HCT116 (cell line): ENCODE measurements around the gene ALX3. TPM values are rescaled to one million over a fixed set of nuclear protein-coding genes. Genes with fewer than 3 reads are reported as not detected.
"Not testable (repeated sequence)": the region's sequence is repeated elsewhere in the genome, so short reads cannot be mapped to it uniquely, and the experiment has no call there.

Source experiments
- ATAC-seq: fragments of 200-7000 bp; cut with Tn5 transposase; 2 replicates; pipeline ENCODE4 v1.9.1; 2020; ENCODE audit warnings: mild to moderate bottlenecking, moderate library complexity
- BruUV-seq: library from RNA; stranded (reverse); fragments of 400-500 nt; replicated peaks from 2 replicates; lab custom pipeline; 2021; lab: Mats Ljungman, UMichigan
- CTCF ChIA-PET: fragments of 300-600 bp; sonication (Branson Sonifier 250); formaldehyde crosslinking; loops from one replicate; lab custom pipeline; 2021; ENCODE audit warnings: antibody characterized with exemption; lab: Charles Lee
- POLR2A ChIA-PET: fragments of 300-600, 350-600 bp; sonication (Branson Sonifier 250); formaldehyde crosslinking; loops from one replicate; lab custom pipeline; 2021; ENCODE audit warnings: antibody characterized with exemption; lab: Charles Lee
- RAD21 ChIA-PET, 2 experiments: fragments of 300-600 bp; sonication (Branson Sonifier 250); formaldehyde crosslinking; loops; one replicate each; lab custom pipeline; 2023; ENCODE audit warnings: low total read pairs in 2 of 2; ENCODE audit not compliant: uncharacterized antibody in 2 of 2, unreplicated experiment in 2 of 2, low non-redundant PET in 1 of 2; lab: Charles Lee
- DNase-seq: peaks from one replicate; pipeline ENCODE4 v3.0.0-alpha.2; 2010; ENCODE audit warnings: low read depth, low spot score
- H2AFZ ChIP-seq: fragments of 200-600 bp; shearing (Covaris generic), sonication (generic); 2 replicates; pipeline ENCODE4 v1.6.1; 2017; ENCODE audit warnings: low read depth, mixed run types, mixed read lengths, antibody characterized with exemption, low read length; ENCODE audit not compliant: poor library complexity, severe bottlenecking
- H3K27ac ChIP-seq: 2 replicates; pipeline ENCODE4 v1.5.1; 2012; ENCODE audit warnings: low read depth, low read length
- H3K27me3 ChIP-seq: fragments of 200-600 bp; sonication (generic); 2 replicates; pipeline ENCODE4 v1.6.1; 2016; ENCODE audit warnings: mixed run types, low read length, mixed read lengths; ENCODE audit not compliant: insufficient read depth
- H3K36me3 ChIP-seq, 2 experiments: fragments of 200-500 bp in 1 of 2; fragments of 200-600 bp in 1 of 2; sonication (Bioruptor generic) in 1 of 2; sonication (generic) in 1 of 2; 2 replicates each; pipeline versions ENCODE4 v1.5.1 to v1.6.1; 2014 to 2016; ENCODE audit warnings: low read length in 2 of 2, inconsistent platforms in 1 of 2, mixed read lengths in 1 of 2, mixed run types in 1 of 2; ENCODE audit not compliant: insufficient read depth in 2 of 2, control insufficient read depth in 1 of 2
- H3K4me1 ChIP-seq, 2 experiments: fragments of 200-600 bp in 1 of 2; sonication (generic) in 1 of 2; 2 replicates each; pipeline versions ENCODE4 v1.5.1 to v1.6.1; 2012 to 2017; ENCODE audit warnings: low read length in 2 of 2, inconsistent platforms in 1 of 2, mild to moderate bottlenecking in 1 of 2, mixed read lengths in 1 of 2, mixed run types in 1 of 2, moderate library complexity in 1 of 2; ENCODE audit not compliant: insufficient read depth in 2 of 2, control insufficient read depth in 1 of 2
- H3K4me2 ChIP-seq: fragments of 200-600 bp; sonication (generic); 2 replicates; pipeline ENCODE4 v1.6.1; 2017; ENCODE audit warnings: mixed run types, low read length, mixed read lengths
- H3K4me3 ChIP-seq, 2 experiments: fragments of 200-600 bp in 1 of 2; sonication (generic) in 1 of 2; replicated peaks in 1 of 2; 2 replicates each; pipeline ENCODE4 v1.5.1; 2011 to 2016; ENCODE audit warnings: low read length in 2 of 2, control low read depth in 1 of 2, low read depth in 1 of 2, mild to moderate bottlenecking in 1 of 2, mixed read lengths in 1 of 2, mixed run types in 1 of 2
- H3K79me2 ChIP-seq: fragments of 200-600 bp; sonication (generic); 2 replicates; pipeline ENCODE4 v1.6.1; 2017; ENCODE audit warnings: mild to moderate bottlenecking, mixed run types, low read length, moderate library complexity, mixed read lengths; ENCODE audit not compliant: insufficient read depth
- H3K9ac ChIP-seq: fragments of 200-600 bp; sonication (generic); 2 replicates; pipeline ENCODE4 v1.6.1; 2016; ENCODE audit warnings: low read length, mixed read lengths
- H3K9me2 ChIP-seq: fragments of 200-600 bp; sonication (generic), shearing (Covaris generic); 2 replicates; pipeline ENCODE4 v1.6.1; 2017; ENCODE audit warnings: mixed run types, mild to moderate bottlenecking, moderate library complexity; ENCODE audit not compliant: insufficient read depth
- H3K9me3 ChIP-seq, 2 experiments: fragments of 200-500 bp in 1 of 2; fragments of 200-600 bp in 1 of 2; sonication (Bioruptor generic) in 1 of 2; sonication (generic) in 1 of 2; 2 replicates each; pipeline ENCODE4 v1.6.1; 2014 to 2017; ENCODE audit warnings: low read length in 2 of 2, mixed read lengths in 2 of 2, inconsistent platforms in 1 of 2, low read depth in 1 of 2, mild to moderate bottlenecking in 1 of 2, mixed run types in 1 of 2, moderate library complexity in 1 of 2; ENCODE audit not compliant: control insufficient read depth in 1 of 2, insufficient read depth in 1 of 2
- H4K20me1 ChIP-seq: fragments of 200-600 bp; sonication (generic), shearing (Covaris generic); 2 replicates; pipeline ENCODE4 v1.6.1; 2017; ENCODE audit warnings: mixed run types, mild to moderate bottlenecking, moderate library complexity; ENCODE audit not compliant: insufficient read depth
- CBX3 ChIP-seq: IDR thresholded peaks from 2 replicates; pipeline ENCODE4 v1.6.1; 2012; ENCODE audit warnings: low read depth
- CEBPB ChIP-seq: IDR thresholded peaks from 2 replicates; pipeline ENCODE4 v1.6.1; 2012; ENCODE audit warnings: low read depth
- EGR1 ChIP-seq: IDR thresholded peaks from 2 replicates; pipeline ENCODE4 v1.6.1; 2012; ENCODE audit warnings: low read depth
- ELF1 ChIP-seq: IDR thresholded peaks from 2 replicates; pipeline ENCODE4 v1.6.1; 2012; ENCODE audit warnings: low read depth, borderline replicate concordance
- EZH2 ChIP-seq: fragments of 200-600 bp; sonication (generic); IDR thresholded peaks from 2 replicates; pipeline ENCODE4 v1.6.1; 2017; ENCODE audit warnings: antibody characterized with exemption, mixed run types
- FOSL1 ChIP-seq: IDR thresholded peaks from 2 replicates; pipeline ENCODE4 v1.6.1; 2012; ENCODE audit warnings: low read depth
- JUND ChIP-seq: IDR thresholded peaks from 2 replicates; pipeline ENCODE4 v1.6.1; 2012
- POLR2A ChIP-seq: IDR thresholded peaks from 2 replicates; pipeline ENCODE4 v1.7.0; 2011; ENCODE audit warnings: borderline replicate concordance; ENCODE audit not compliant: insufficient read depth, insufficient read length; ENCODE audit errors: extremely low read depth
- RAD21 ChIP-seq: IDR thresholded peaks from 2 replicates; pipeline ENCODE4 v1.6.1; 2012; ENCODE audit warnings: low read depth, mild to moderate bottlenecking
- REST ChIP-seq: IDR thresholded peaks from 2 replicates; pipeline ENCODE4 v1.6.1; 2012; ENCODE audit warnings: low read depth
- SIN3A ChIP-seq: IDR thresholded peaks from 2 replicates; pipeline ENCODE4 v1.6.1; 2012; ENCODE audit warnings: low read depth
- SP1 ChIP-seq: IDR thresholded peaks from 2 replicates; pipeline ENCODE4 v1.6.1; 2012; ENCODE audit warnings: low read depth
- SRF ChIP-seq: IDR thresholded peaks from 2 replicates; pipeline ENCODE4 v1.6.1; 2012; ENCODE audit warnings: low read depth
- ZNF274 ChIP-seq: fragments of 200-500 bp; sonication (Bioruptor generic); IDR thresholded peaks from 2 replicates; pipeline ENCODE4 v1.6.1; 2014; ENCODE audit warnings: mild to moderate bottlenecking, low read depth, low read length, inconsistent platforms
- intact Hi-C: fragments of 100-400 bp; cut with micrococcal nuclease; formaldehyde crosslinking; loops from 2 replicates; pipeline ENCODE4 v1.10.0; 2022
- total RNA-seq: library from RNA; stranded (reverse); gene quantifications from one replicate; pipeline ENCODE4 v1.2.1, GENCODE V29; 2021; ENCODE audit not compliant: unreplicated experiment
- TF ChIP-seq, protein P1 (sequence below): IDR thresholded peaks from 2 replicates; pipeline ENCODE4 v1.6.1; 2012
- TF ChIP-seq, protein P2 (sequence below), 3 experiments: fragments of 200-600 bp in 1 of 3; sonication (generic) in 1 of 3; IDR thresholded peaks in 2 of 3; conservative IDR thresholded peaks in 1 of 3; 2 replicates each; pipeline ENCODE4 v1.5.1; 2012 to 2017; ENCODE audit warnings: low read depth in 2 of 3, low read length in 2 of 3, antibody characterized with exemption in 1 of 3, borderline replicate concordance in 1 of 3, control low read depth in 1 of 3, mild to moderate bottlenecking in 1 of 3, mixed read lengths in 1 of 3, mixed run types in 1 of 3, moderate library complexity in 1 of 3; ENCODE audit not compliant: insufficient read depth in 1 of 3

ALX3 gene
- total RNA-seq, 1 experiment from 2014 or later, result not detected

DNA sequence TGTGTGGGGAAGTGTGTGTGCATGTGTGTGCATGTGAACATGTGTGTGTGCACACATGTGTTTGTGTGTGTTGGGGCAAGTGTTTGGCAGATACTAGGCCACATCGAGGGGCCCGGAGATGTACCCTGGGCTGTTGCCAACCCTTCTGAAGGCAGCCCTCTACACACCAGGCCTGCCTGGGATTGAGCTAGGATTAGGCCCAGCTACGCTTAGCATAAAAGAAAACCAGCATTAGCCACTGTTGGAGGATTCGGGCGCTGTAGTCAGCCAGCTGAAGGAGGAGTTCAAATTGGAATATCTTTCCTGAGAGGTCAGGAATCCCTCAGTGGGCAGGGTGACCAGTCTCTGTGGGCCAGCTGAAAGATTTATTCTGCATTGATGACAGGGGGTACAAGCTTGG lies 10.6 kb upstream of the ALX3 start:
- H3K9me3 ChIP-seq, result no peaks in the 10 kb centered on the region
- no peaks in the 10 kb centered on the region for H3K79me2 ChIP-seq
- H4K20me1 ChIP-seq, result no peaks in the 10 kb centered on the region
- TF ChIP-seq RAD21 (no peak), CEBPB (no peak), SIN3A (no peak), EZH2 (no peak), SRF (no peak), ELF1 (no peak), ZNF274 (no peak), POLR2A (no peak), CBX3 (no peak), SP1 (no peak), JUND (no peak), FOSL1 (no peak), EGR1 (no peak), REST (no peak)
- TF ChIP-seq, protein P1, sequence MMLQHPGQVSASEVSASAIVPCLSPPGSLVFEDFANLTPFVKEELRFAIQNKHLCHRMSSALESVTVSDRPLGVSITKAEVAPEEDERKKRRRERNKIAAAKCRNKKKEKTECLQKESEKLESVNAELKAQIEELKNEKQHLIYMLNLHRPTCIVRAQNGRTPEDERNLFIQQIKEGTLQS, result no peak
- TF ChIP-seq, protein P2, sequence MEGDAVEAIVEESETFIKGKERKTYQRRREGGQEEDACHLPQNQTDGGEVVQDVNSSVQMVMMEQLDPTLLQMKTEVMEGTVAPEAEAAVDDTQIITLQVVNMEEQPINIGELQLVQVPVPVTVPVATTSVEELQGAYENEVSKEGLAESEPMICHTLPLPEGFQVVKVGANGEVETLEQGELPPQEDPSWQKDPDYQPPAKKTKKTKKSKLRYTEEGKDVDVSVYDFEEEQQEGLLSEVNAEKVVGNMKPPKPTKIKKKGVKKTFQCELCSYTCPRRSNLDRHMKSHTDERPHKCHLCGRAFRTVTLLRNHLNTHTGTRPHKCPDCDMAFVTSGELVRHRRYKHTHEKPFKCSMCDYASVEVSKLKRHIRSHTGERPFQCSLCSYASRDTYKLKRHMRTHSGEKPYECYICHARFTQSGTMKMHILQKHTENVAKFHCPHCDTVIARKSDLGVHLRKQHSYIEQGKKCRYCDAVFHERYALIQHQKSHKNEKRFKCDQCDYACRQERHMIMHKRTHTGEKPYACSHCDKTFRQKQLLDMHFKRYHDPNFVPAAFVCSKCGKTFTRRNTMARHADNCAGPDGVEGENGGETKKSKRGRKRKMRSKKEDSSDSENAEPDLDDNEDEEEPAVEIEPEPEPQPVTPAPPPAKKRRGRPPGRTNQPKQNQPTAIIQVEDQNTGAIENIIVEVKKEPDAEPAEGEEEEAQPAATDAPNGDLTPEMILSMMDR (IDR thresholded peaks at IDR 0.05 in 2 of 3, conservative IDR thresholded peaks at IDR 0.05 in 1 of 3; ENCODE audit: borderline replicate concordance in 1 of 3, insufficient read depth in 1 of 3, low read depth in 2 of 3, low read length in 2 of 3), result no peak
- ChIA-PET CTCF (interaction anchor here (1.3 to 1.4 kb wide), 2 partner anchors 21 to 25 kb away, joined by 5 to 6 read pairs; no protein-coding TSS in a partner anchor), RAD21 (no interaction called here), POLR2A (no interaction called here)
- H3K4me2 ChIP-seq, result no peak overlapping the region
- H3K4me1 ChIP-seq, result no peaks in the 10 kb centered on the region
- no peaks in the 10 kb centered on the region for H3K9me2 ChIP-seq
- H3K27ac ChIP-seq, result no peak overlapping the region
- H3K9ac ChIP-seq, result no peak overlapping the region
- ATAC-seq, result no peak
- H3K27me3 ChIP-seq, result no peaks in the 10 kb centered on the region
- no peak overlapping the region for H2AFZ ChIP-seq
- H3K36me3 ChIP-seq, result no peaks in the 10 kb centered on the region
- no peak overlapping the region for H3K4me3 ChIP-seq
- DNase-seq, result no peak
- BruUV-seq, result no TSS peak
- intact Hi-C loops, result no loop called here

- H3K4me2 ChIP-seq, H3K4me1 ChIP-seq, RAD21 ChIA-PET, H3K27ac ChIP-seq, H3K9ac ChIP-seq, H3K9me3 ChIP-seq, H3K27me3 ChIP-seq, CTCF ChIA-PET, ATAC-seq, H3K79me2 ChIP-seq, BruUV-seq, H4K20me1 ChIP-seq, POLR2A ChIA-PET, H3K36me3 ChIP-seq, H3K4me3 ChIP-seq, H2AFZ ChIP-seq, DNase-seq, H3K9me2 ChIP-seq: not testable (repeated sequence)
- intact Hi-C loops, result loop anchor here (2.0 kb wide), 1 partner anchor 19 kb away; no protein-coding TSS in a partner anchor
Measured at GRCh38 chr1:110079995-110080394, 9.5 kb upstream of the ALX3 start.
